Activated naive CD4-positive, alpha-beta T cell treated with anti-CD3 and anti-CD28 coated beads for 36 hours (primary cell): ENCODE results near the gene MECP2. TPM values are rescaled to one million over a fixed set of nuclear protein-coding genes. Genes with fewer than 3 reads are reported as not detected.

ENCODE experiments used
- CTCF ChIA-PET: fragments of 350-600 bp; sonication (Branson Sonifier 250); formaldehyde crosslinking; loops from one replicate; lab custom pipeline; 2021; ENCODE audit warnings: antibody characterized with exemption; lab: Charles Lee
- DNase-seq: peaks from one replicate; pipeline ENCODE4 v3.0.0-alpha.2; 2020
- H3K27ac Mint-ChIP-seq: one replicate; pipeline ENCODE4 v1.8.0; 2021; ENCODE audit warnings: mild to moderate bottlenecking, mixed read lengths
- H3K27me3 Mint-ChIP-seq: one replicate; pipeline ENCODE4 v1.8.0; 2021; ENCODE audit warnings: low read depth, mixed read lengths
- H3K36me3 Mint-ChIP-seq: one replicate; pipeline ENCODE4 v1.8.0; 2021; ENCODE audit warnings: low read depth, mixed read lengths
- H3K4me1 Mint-ChIP-seq: one replicate; pipeline ENCODE4 v1.8.0; 2021; ENCODE audit warnings: low read depth, mixed read lengths
- H3K4me3 Mint-ChIP-seq: one replicate; pipeline ENCODE4 v1.8.0; 2021; ENCODE audit warnings: mild to moderate bottlenecking, moderate library complexity, mixed read lengths
- H3K9me3 Mint-ChIP-seq: one replicate; pipeline ENCODE4 v1.8.0; 2021; ENCODE audit warnings: mixed read lengths
- intact Hi-C: fragments of 100-400 bp; cut with micrococcal nuclease; formaldehyde crosslinking; loops from one replicate; pipeline ENCODE4 v1.15.1; 2023
- total RNA-seq, 2 experiments: library from RNA; stranded (reverse); gene quantifications; one replicate each; pipeline ENCODE4 v1.2.3, GENCODE V29; 2021

Gene MECP2
- total RNA-seq, 2 experiments from 2014 or later: 47.1 to 50.2 TPM

GRCh38 chrX:154027022-154027402 lies 70.5 kb downstream of the MECP2 start:
- H3K27me3 Mint-ChIP-seq: no peaks in the 10 kb centered on the region
- peaks cover 3% of the 10 kb centered on the region for H3K36me3 Mint-ChIP-seq
- H3K27ac Mint-ChIP-seq: no peak overlapping the region
- CTCF ChIA-PET: interaction anchor here (0.6 to 1.6 kb wide), 2 partner anchors 13 to 31 kb away, joined by 3 to 8 read pairs; no protein-coding TSS in a partner anchor
- DNase-seq: no peak
- H3K9me3 Mint-ChIP-seq: no peaks in the 10 kb centered on the region
- intact Hi-C loops: no loop called here
- H3K4me3 Mint-ChIP-seq: no peak overlapping the region
- no peaks in the 10 kb centered on the region for H3K4me1 Mint-ChIP-seq

- CTCF ChIA-PET: interaction anchor here (0.6 to 1.6 kb wide), 2 partner anchors 13 to 49 kb away, joined by 3 to 8 read pairs; no protein-coding TSS in a partner anchor
- Mint-ChIP-seq H3K4me1 (peaks cover 2% of the 10 kb centered on the region), H3K4me3 (no peak overlapping the region), H3K27me3 (no peaks in the 10 kb centered on the region), H3K9me3 (no peaks in the 10 kb centered on the region), H3K27ac (no peak overlapping the region), H3K36me3 (peaks cover 3% of the 10 kb centered on the region)
- intact Hi-C loops: no loop called here
- DNase-seq: no peak
Observed at GRCh38 chrX:154026136-154027021, 71.1 kb downstream of the MECP2 start.

GRCh38 chrX:154025230-154025629 lies 72.3 kb downstream of the MECP2 start:
- Mint-ChIP-seq H3K27me3 (no peaks in the 10 kb centered on the region), H3K27ac (no peak overlapping the region), H3K9me3 (no peaks in the 10 kb centered on the region), H3K36me3 (peaks cover 3% of the 10 kb centered on the region), H3K4me3 (no peak overlapping the region), H3K4me1 (peaks cover 8% of the 10 kb centered on the region)
- intact Hi-C loops: no loop called here
- CTCF ChIA-PET: interaction anchor here (0.6 kb wide), 1 partner anchor 50 kb away, joined by 3 read pairs; no protein-coding TSS in a partner anchor
- DNase-seq: no peak

GRCh38 chrX:154024271-154024670 lies 73.2 kb downstream of the MECP2 start:
- intact Hi-C loops: loop anchor here (5.0 kb wide), 2 partner anchors 58 to 97 kb away; partner anchors contain the start of gene ARHGAP4
- H3K27me3 Mint-ChIP-seq: no peaks in the 10 kb centered on the region
- H3K9me3 Mint-ChIP-seq: no peaks in the 10 kb centered on the region
- no peak for DNase-seq
- CTCF ChIA-PET: no interaction called here
- no peak overlapping the region for H3K4me3 Mint-ChIP-seq
- H3K27ac Mint-ChIP-seq: no peak overlapping the region
- peaks cover 3% of the 10 kb centered on the region for H3K36me3 Mint-ChIP-seq
- peaks cover 8% of the 10 kb centered on the region for H3K4me1 Mint-ChIP-seq

GRCh38 chrX:154023276-154024000 lies 74.1 kb downstream of the MECP2 start:
- H3K27me3 Mint-ChIP-seq: no peaks in the 10 kb centered on the region
- H3K27ac Mint-ChIP-seq: no peak overlapping the region
- no peaks in the 10 kb centered on the region for H3K9me3 Mint-ChIP-seq
- H3K36me3 Mint-ChIP-seq: peaks cover 8% of the 10 kb centered on the region
- CTCF ChIA-PET: no interaction called here
- peaks cover 11% of the 10 kb centered on the region for H3K4me1 Mint-ChIP-seq
- no peak overlapping the region for H3K4me3 Mint-ChIP-seq
- no peak for DNase-seq
- intact Hi-C loops: loop anchor here (5.0 kb wide), 2 partner anchors 59 to 96 kb away; partner anchors contain the start of gene ARHGAP4

- Mint-ChIP-seq H3K27ac (no peak overlapping the region), H3K36me3 (peaks cover 7% of the 10 kb centered on the region), H3K9me3 (no peaks in the 10 kb centered on the region), H3K4me3 (no peak overlapping the region), H3K27me3 (no peaks in the 10 kb centered on the region), H3K4me1 (peaks cover 14% of the 10 kb centered on the region)
- DNase-seq: no peak
- CTCF ChIA-PET: no interaction called here
- intact Hi-C loops: loop anchor here (5.0 kb wide), 2 partner anchors 60 to 95 kb away; partner anchors contain the start of gene ARHGAP4
Observed at GRCh38 chrX:154022108-154022507, 75.4 kb downstream of the MECP2 start.

GRCh38 chrX:154021131-154021611 lies 76.3 kb downstream of the MECP2 start:
- Mint-ChIP-seq H3K27me3 (no peaks in the 10 kb centered on the region), H3K9me3 (no peaks in the 10 kb centered on the region), H3K27ac (peak overlapping the region; percentile 92), H3K36me3 (peaks cover 10% of the 10 kb centered on the region), H3K4me3 (no peak overlapping the region), H3K4me1 (peaks cover 14% of the 10 kb centered on the region)
- CTCF ChIA-PET: interaction anchor here (1.0 kb wide), 1 partner anchor 50 kb away, joined by 3 read pairs; the partner anchor contains the start of gene HCFC1
- peak; percentile 32 for DNase-seq
- intact Hi-C loops: loop anchor here (2.0 to 5.0 kb wide), 4 partner anchors 16 to 94 kb away; partner anchors contain the start of genes ARHGAP4 and MECP2

- H3K27ac Mint-ChIP-seq: peak overlapping the region; percentile 92
- H3K4me1 Mint-ChIP-seq: peaks cover 19% of the 10 kb centered on the region
- CTCF ChIA-PET: interaction anchor here (1.0 to 1.4 kb wide), 3 partner anchors 49 to 115 kb away, joined by 3 read pairs; partner anchors contain the start of gene HCFC1
- peaks cover 14% of the 10 kb centered on the region for H3K36me3 Mint-ChIP-seq
- DNase-seq: peak; percentile 10
- intact Hi-C loops: loop anchor here (1.0 to 5.0 kb wide), 5 partner anchors 16 to 93 kb away; partner anchors contain the start of genes ARHGAP4 and MECP2
- H3K9me3 Mint-ChIP-seq: no peaks in the 10 kb centered on the region
- H3K4me3 Mint-ChIP-seq: peak overlapping the region; percentile 88
- no peaks in the 10 kb centered on the region for H3K27me3 Mint-ChIP-seq
Observed at GRCh38 chrX:154020536-154021115, 76.9 kb downstream of the MECP2 start.

GRCh38 chrX:154019633-154020528 lies 77.6 kb downstream of the MECP2 start, which contains the start of gene IRAK1:
IRAK1 (minus strand) TSS chrX:154019902; CDS start chrX:154019812, 90 bp downstream.
- Mint-ChIP-seq H3K36me3 (peaks cover 16% of the 10 kb centered on the region), H3K27me3 (no peaks in the 10 kb centered on the region), H3K27ac (peak within 1 kb of the TSS; percentile 92), H3K4me1 (peaks cover 19% of the 10 kb centered on the region), H3K9me3 (no peaks in the 10 kb centered on the region), H3K4me3 (peak within 1 kb of the TSS; percentile 88)
- intact Hi-C loops: loop anchor here (1.0 to 5.0 kb wide), 6 partner anchors 17 to 93 kb away; partner anchors contain the start of genes ARHGAP4 and MECP2
- DNase-seq: peak; percentile 45
- CTCF ChIA-PET: interaction anchor here (1.0 to 1.4 kb wide), 3 partner anchors 49 to 116 kb away, joined by 3 read pairs; partner anchors contain the start of gene HCFC1

GRCh38 chrX:154019061-154019621 lies 78.4 kb downstream of the MECP2 start:
- CTCF ChIA-PET: interaction anchor here (1.3 kb wide), 1 partner anchor 33 kb away, joined by 6 read pairs; no protein-coding TSS in a partner anchor
- peak; percentile 46 for DNase-seq
- Mint-ChIP-seq H3K27me3 (no peaks in the 10 kb centered on the region), H3K4me1 (peaks cover 19% of the 10 kb centered on the region), H3K4me3 (peak overlapping the region; percentile 84), H3K36me3 (peaks cover 19% of the 10 kb centered on the region), H3K27ac (peak overlapping the region; percentile 90), H3K9me3 (no peaks in the 10 kb centered on the region)
- intact Hi-C loops: loop anchor here (5.0 kb wide), 1 partner anchor 37 kb away; no protein-coding TSS in a partner anchor
